Prostate gland (tissue), 2 donors: ENCODE measurements around the gene TGFBR3L. TPM values are rescaled to one million over a fixed set of nuclear protein-coding genes. Genes with fewer than 3 reads are reported as not detected.

Experiments
- DNase-seq: peaks from one replicate; pipeline ENCODE4 v3.0.0-alpha.2; 2019; ENCODE audit warnings: low spot score
- H3K27ac ChIP-seq, 2 donors: fragments of 200-600 bp; sonication (generic); 2 replicates each; pipeline ENCODE4 v1.5.1; 2017 to 2019
- H3K27me3 ChIP-seq: fragments of 200-600 bp; sonication (generic); replicated peaks from 2 replicates; pipeline ENCODE4 v1.5.1; 2019; ENCODE audit not compliant: insufficient read depth
- H3K36me3 ChIP-seq, 2 donors: fragments of 200-600 bp; sonication (generic); 1 replicate in 1 of 2; 2 replicates in 1 of 2; pipeline versions ENCODE4 v1.5.1 to v1.8.1; 2017 to 2019
- H3K4me1 ChIP-seq: fragments of 200-600 bp; sonication (generic); replicated peaks from 2 replicates; pipeline ENCODE4 v1.5.1; 2019
- H3K4me3 ChIP-seq, 2 donors: fragments of 200-600 bp; sonication (generic); 2 replicates each; pipeline ENCODE4 v1.5.1; 2017 to 2019
- H3K9me3 ChIP-seq: fragments of 200-600 bp; sonication (generic); 2 replicates; pipeline ENCODE4 v1.5.1; 2017
- POLR2A ChIP-seq: fragments of 450-650 bp; IDR thresholded peaks from one replicate; pipeline ENCODE4 v1.6.1; 2016; ENCODE audit warnings: antibody characterized with exemption, mild to moderate bottlenecking
- POLR2AphosphoS5 ChIP-seq: sonication (generic); formaldehyde crosslinking; IDR thresholded peaks from one replicate; pipeline ENCODE4 v1.6.1; 2017; ENCODE audit warnings: antibody characterized with exemption
- WGBS: methylation state at CpG from one replicate; pipeline ENCODE4 v1.1.5; 2018; 5-methylcytosine and 5-hydroxymethylcytosine counted together
- intact Hi-C: fragments of 100-400 bp; cut with DNase I; formaldehyde crosslinking; loops from one replicate; pipeline ENCODE4 v1.14.2; 2022
- total RNA-seq, 2 donors: library from RNA; depleted of rRNA; stranded (reverse); fragments of >200 nt; gene quantifications; one replicate each; pipeline ENCODE4 v1.1.0, GENCODE V29; 2016
- TF ChIP-seq, protein P1 (sequence below), 4 experiments: fragments of 200-600 bp in 2 of 4; fragments of 450-650 bp in 2 of 4; sonication (generic) in 2 of 4; IDR thresholded peaks; 1 replicate in 3 of 4; 2 replicates in 1 of 4; pipeline ENCODE4 v1.5.1; 2016 to 2019; ENCODE audit warnings: antibody characterized with exemption in 4 of 4, mild to moderate bottlenecking in 2 of 4, moderate library complexity in 2 of 4

The TGFBR3L gene
- total RNA-seq, 2 donors from 2014 or later = 3.2 TPM; not detected in 1

GRCh38 chr19:7881910-7882309 lies 32.7 kb upstream of the TGFBR3L start:
- H3K27ac ChIP-seq = no peak overlapping the region
- no peaks in the 10 kb centered on the region for H3K9me3 ChIP-seq
- DNase-seq = no peak
- no peaks in the 10 kb centered on the region for H3K4me1 ChIP-seq
- no peaks in the 10 kb centered on the region for H3K36me3 ChIP-seq
- TF ChIP-seq POLR2A (no peak), POLR2AphosphoS5 (no peak)
- TF ChIP-seq, protein P1, sequence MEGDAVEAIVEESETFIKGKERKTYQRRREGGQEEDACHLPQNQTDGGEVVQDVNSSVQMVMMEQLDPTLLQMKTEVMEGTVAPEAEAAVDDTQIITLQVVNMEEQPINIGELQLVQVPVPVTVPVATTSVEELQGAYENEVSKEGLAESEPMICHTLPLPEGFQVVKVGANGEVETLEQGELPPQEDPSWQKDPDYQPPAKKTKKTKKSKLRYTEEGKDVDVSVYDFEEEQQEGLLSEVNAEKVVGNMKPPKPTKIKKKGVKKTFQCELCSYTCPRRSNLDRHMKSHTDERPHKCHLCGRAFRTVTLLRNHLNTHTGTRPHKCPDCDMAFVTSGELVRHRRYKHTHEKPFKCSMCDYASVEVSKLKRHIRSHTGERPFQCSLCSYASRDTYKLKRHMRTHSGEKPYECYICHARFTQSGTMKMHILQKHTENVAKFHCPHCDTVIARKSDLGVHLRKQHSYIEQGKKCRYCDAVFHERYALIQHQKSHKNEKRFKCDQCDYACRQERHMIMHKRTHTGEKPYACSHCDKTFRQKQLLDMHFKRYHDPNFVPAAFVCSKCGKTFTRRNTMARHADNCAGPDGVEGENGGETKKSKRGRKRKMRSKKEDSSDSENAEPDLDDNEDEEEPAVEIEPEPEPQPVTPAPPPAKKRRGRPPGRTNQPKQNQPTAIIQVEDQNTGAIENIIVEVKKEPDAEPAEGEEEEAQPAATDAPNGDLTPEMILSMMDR (IDR thresholded peaks at IDR 0.05) = no peak
- WGBS = 89% methylated on average over 3 of the region's 3 CpGs
- H3K4me3 ChIP-seq = no peak overlapping the region
- intact Hi-C loops = no loop called here
- H3K27me3 ChIP-seq = no peaks in the 10 kb centered on the region

- no peaks in the 10 kb centered on the region for H3K4me1 ChIP-seq
- 80% methylated on average over 4 of the region's 4 CpGs for WGBS
- H3K36me3 ChIP-seq = no peaks in the 10 kb centered on the region
- intact Hi-C loops = no loop called here
- no peak overlapping the region for H3K27ac ChIP-seq
- no peak overlapping the region for H3K4me3 ChIP-seq
- DNase-seq = no peak
- H3K27me3 ChIP-seq = no peaks in the 10 kb centered on the region
- no peaks in the 10 kb centered on the region for H3K9me3 ChIP-seq
- TF ChIP-seq, protein P1 (IDR thresholded peaks at IDR 0.05) = no peak
- TF ChIP-seq POLR2AphosphoS5 (no peak), POLR2A (no peak)
Measured at GRCh38 chr19:7883105-7883504, 31.5 kb upstream of the TGFBR3L start.

GRCh38 chr19:7883796-7884570 lies 30.6 kb upstream of the TGFBR3L start:
- WGBS = 87% methylated on average over 2 of the region's 2 CpGs
- Histone ChIP-seq H3K4me1 (no peaks in the 10 kb centered on the region), H3K27me3 (no peaks in the 10 kb centered on the region), H3K4me3 (no peak overlapping the region), H3K9me3 (no peaks in the 10 kb centered on the region), H3K36me3 (no peaks in the 10 kb centered on the region), H3K27ac (no peak overlapping the region)
- TF ChIP-seq POLR2AphosphoS5 = no peak
- no peak for TF ChIP-seq POLR2A
- TF ChIP-seq, protein P1 (IDR thresholded peaks at IDR 0.05) = no peak
- intact Hi-C loops = no loop called here
- DNase-seq = no peak

DNA sequence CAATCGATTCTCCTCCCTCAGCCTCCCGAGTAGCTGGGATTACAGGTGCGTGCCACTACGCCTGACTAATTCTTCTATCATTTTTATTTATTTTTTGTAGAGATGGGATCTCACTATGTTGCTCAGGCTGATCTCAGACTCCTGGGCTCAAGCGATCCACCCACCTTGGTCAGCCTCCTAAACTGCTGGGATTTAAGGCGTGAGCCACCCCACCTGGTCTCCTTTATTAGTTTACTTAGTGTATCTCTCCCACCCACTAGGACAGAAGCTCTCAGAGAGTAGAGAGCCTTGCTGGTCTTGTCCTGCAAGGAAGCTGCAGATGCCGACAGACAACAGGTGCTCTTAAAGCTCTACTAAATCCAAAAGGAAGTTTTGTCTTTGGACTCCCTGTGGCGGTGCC lies 28.8 kb upstream of the TGFBR3L start:
- Histone ChIP-seq H3K4me1 (no peaks in the 10 kb centered on the region), H3K27ac (no peak overlapping the region), H3K4me3 (no peak overlapping the region), H3K9me3 (no peaks in the 10 kb centered on the region), H3K36me3 (no peaks in the 10 kb centered on the region), H3K27me3 (no peaks in the 10 kb centered on the region)
- WGBS = 66% methylated on average over 8 of the region's 8 CpGs
- TF ChIP-seq POLR2A (no peak), POLR2AphosphoS5 (no peak)
- TF ChIP-seq, protein P1 (IDR thresholded peaks at IDR 0.05) = no peak
- DNase-seq = no peak
- intact Hi-C loops = no loop called here

- intact Hi-C loops = no loop called here
- TF ChIP-seq POLR2A (no peak), POLR2AphosphoS5 (no peak)
- TF ChIP-seq, protein P1 (IDR thresholded peaks at IDR 0.05) = no peak
- Histone ChIP-seq H3K9me3 (no peaks in the 10 kb centered on the region), H3K36me3 (no peaks in the 10 kb centered on the region), H3K4me1 (no peaks in the 10 kb centered on the region), H3K27me3 (no peaks in the 10 kb centered on the region), H3K4me3 (peak overlapping the region in 1 of 2 donors; percentile 49), H3K27ac (no peak overlapping the region)
- DNase-seq = no peak
- 90% methylated on average over 16 of the region's 16 CpGs for WGBS
Measured at GRCh38 chr19:7887408-7888144, 27.1 kb upstream of the TGFBR3L start.
